GM18502 (cell line): ENCODE data around the gene KLHL29.

Experiments
- ATAC-seq: cut with Tn5 transposase; IDR thresholded peaks from one replicate; pipeline ENCODE4 v1.9.1; 2021; ENCODE audit warnings: mild to moderate bottlenecking; ENCODE audit not compliant: unreplicated experiment, poor library complexity

The KLHL29 gene

GRCh38 chr2:23541503-23542229 lies 156.7 kb downstream of the KLHL29 start:
- ATAC-seq = no peak

- ATAC-seq = no peak
Observed at GRCh38 chr2:23542230-23542789, 157.3 kb downstream of the KLHL29 start.

GRCh38 chr2:23543302-23543701 lies 158.3 kb downstream of the KLHL29 start:
- ATAC-seq = no peak

GRCh38 chr2:23543728-23544127 lies 158.7 kb downstream of the KLHL29 start:
- no peak for ATAC-seq

GRCh38 chr2:23544589-23545295 lies 159.8 kb downstream of the KLHL29 start:
- no peak for ATAC-seq

- ATAC-seq = no peak
Observed at GRCh38 chr2:23545396-23545795, 160.4 kb downstream of the KLHL29 start.

GRCh38 chr2:23545811-23546210 lies 160.8 kb downstream of the KLHL29 start:
- ATAC-seq = no peak

- no peak for ATAC-seq
Observed at GRCh38 chr2:23546913-23547312, 161.9 kb downstream of the KLHL29 start.

GRCh38 chr2:23547725-23548124 lies 162.7 kb downstream of the KLHL29 start:
- ATAC-seq = no peak

GRCh38 chr2:23548143-23548769 lies 163.3 kb downstream of the KLHL29 start:
- no peak for ATAC-seq

GRCh38 chr2:23549051-23549450 lies 164.1 kb downstream of the KLHL29 start:
- no peak for ATAC-seq

- no peak for ATAC-seq
Observed at GRCh38 chr2:23549821-23550530, 165.0 kb downstream of the KLHL29 start.

- no peak for ATAC-seq
Observed at GRCh38 chr2:23550553-23550952, 165.6 kb downstream of the KLHL29 start.

- ATAC-seq = no peak
Observed at GRCh38 chr2:23551875-23552274, 166.9 kb downstream of the KLHL29 start.

GRCh38 chr2:23553561-23553960 lies 168.6 kb downstream of the KLHL29 start:
- no peak for ATAC-seq

GRCh38 chr2:23554054-23554697 lies 169.2 kb downstream of the KLHL29 start:
- no peak for ATAC-seq

- no peak for ATAC-seq
Observed at GRCh38 chr2:23555944-23556343, 171.0 kb downstream of the KLHL29 start.

GRCh38 chr2:23556929-23557328 lies 171.9 kb downstream of the KLHL29 start:
- ATAC-seq = no peak

GRCh38 chr2:23557455-23557854 lies 172.5 kb downstream of the KLHL29 start:
- ATAC-seq = no peak
